IMR-90 (cell line): ENCODE measurements around the gene TMC3.

ENCODE experiments used
- BHLHE40 ChIP-seq: fragments of 150-350 bp; IDR thresholded peaks from 2 replicates; pipeline ENCODE4 v1.6.1; 2016; ENCODE audit warnings: mild to moderate bottlenecking, low read depth, low read length
- CEBPB ChIP-seq: IDR thresholded peaks from 2 replicates; pipeline ENCODE4 v1.6.1; 2012; ENCODE audit warnings: low read depth, low read length, improper control_type of control experiment
- CHD1 ChIP-seq: IDR thresholded peaks from 2 replicates; pipeline ENCODE4 v1.6.1; 2012; ENCODE audit warnings: low read depth, low read length, improper control_type of control experiment
- FOS ChIP-seq: fragments of 150-350 bp; IDR thresholded peaks from 2 replicates; pipeline ENCODE4 v1.6.1; 2016; ENCODE audit warnings: low read depth, low read length
- MAFK ChIP-seq: IDR thresholded peaks from 2 replicates; pipeline ENCODE4 v1.6.1; 2012; ENCODE audit warnings: low read depth, low read length, improper control_type of control experiment
- MAZ ChIP-seq: IDR thresholded peaks from 2 replicates; pipeline ENCODE4 v1.6.1; 2012; ENCODE audit warnings: low read depth, mild to moderate bottlenecking, low read length, improper control_type of control experiment, moderate library complexity, borderline replicate concordance
- MXI1 ChIP-seq: IDR thresholded peaks from 2 replicates; pipeline ENCODE4 v1.6.1; 2012; ENCODE audit warnings: low read depth, mild to moderate bottlenecking, low read length, moderate library complexity, borderline replicate concordance
- POLR2A ChIP-seq: IDR thresholded peaks from 2 replicates; pipeline ENCODE4 v1.6.1; 2012; ENCODE audit warnings: mild to moderate bottlenecking, low read depth, low read length
- RAD21 ChIP-seq: IDR thresholded peaks from 2 replicates; pipeline ENCODE4 v1.6.1; 2012; ENCODE audit warnings: low read length, improper control_type of control experiment
- RFX5 ChIP-seq: IDR thresholded peaks from 2 replicates; pipeline ENCODE4 v1.8.0; 2012; ENCODE audit warnings: low read depth, mild to moderate bottlenecking, low read length, moderate library complexity
- SMC3 ChIP-seq: fragments of 150-350 bp; IDR thresholded peaks from 2 replicates; pipeline ENCODE4 v1.6.1; 2016; ENCODE audit warnings: low read depth, mild to moderate bottlenecking, antibody characterized with exemption, low read length, moderate library complexity
- TF ChIP-seq, protein P1 (sequence below): fragments of 150-350 bp; IDR thresholded peaks from 2 replicates; pipeline ENCODE4 v1.6.1; 2017; ENCODE audit warnings: mild to moderate bottlenecking, antibody characterized with exemption, low read length, low read depth
- TF ChIP-seq, protein P2 (sequence below): conservative IDR thresholded peaks from 2 replicates; pipeline ENCODE4 v1.5.1; 2012; ENCODE audit warnings: mild to moderate bottlenecking, low read depth, low read length, improper control_type of control experiment
- TF ChIP-seq, protein P3 (sequence below): fragments of 150-350 bp; IDR thresholded peaks from 2 replicates; pipeline ENCODE4 v1.6.1; 2016; ENCODE audit warnings: low read depth, mild to moderate bottlenecking, low read length, moderate library complexity, borderline replicate concordance

DNA sequence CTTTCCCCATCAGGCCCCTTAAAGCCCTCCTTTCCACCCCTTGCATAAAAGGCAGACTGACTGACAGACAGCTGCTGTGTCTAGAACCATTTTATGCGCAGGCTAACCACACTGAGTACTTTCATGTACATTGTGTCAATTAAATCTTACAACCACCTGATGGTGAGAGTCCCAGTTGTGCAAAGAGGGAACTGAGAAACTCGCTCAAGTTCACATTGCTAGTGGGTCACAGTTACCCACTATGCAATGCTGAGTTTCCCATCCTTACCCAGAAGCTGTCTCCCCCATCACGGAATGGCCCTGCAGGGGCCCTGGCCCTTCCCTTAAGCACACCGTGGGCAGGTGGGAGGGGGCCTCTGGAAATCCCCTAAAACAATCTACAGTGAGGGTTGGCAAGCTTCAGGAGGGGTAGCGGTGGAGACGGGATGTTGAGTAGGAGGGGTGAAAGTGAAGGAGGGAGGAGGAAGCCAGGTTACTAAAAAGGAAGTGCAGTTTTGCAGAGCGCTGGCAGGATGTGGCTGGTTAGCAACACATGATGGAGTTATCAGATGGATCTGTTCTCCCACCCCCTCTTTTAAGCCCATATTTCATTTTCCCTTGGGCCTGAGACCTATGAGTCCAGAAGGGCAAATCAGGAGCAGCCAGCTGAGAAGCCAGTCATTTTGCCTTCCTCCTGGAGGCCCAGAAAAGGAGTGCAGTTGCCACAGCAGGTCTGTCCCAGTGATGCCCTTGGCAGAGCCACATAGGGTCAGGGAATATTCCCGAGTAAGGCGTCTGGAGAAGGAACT lies 80.1 kb downstream of the TMC3 start:
- TF ChIP-seq, protein P1, sequence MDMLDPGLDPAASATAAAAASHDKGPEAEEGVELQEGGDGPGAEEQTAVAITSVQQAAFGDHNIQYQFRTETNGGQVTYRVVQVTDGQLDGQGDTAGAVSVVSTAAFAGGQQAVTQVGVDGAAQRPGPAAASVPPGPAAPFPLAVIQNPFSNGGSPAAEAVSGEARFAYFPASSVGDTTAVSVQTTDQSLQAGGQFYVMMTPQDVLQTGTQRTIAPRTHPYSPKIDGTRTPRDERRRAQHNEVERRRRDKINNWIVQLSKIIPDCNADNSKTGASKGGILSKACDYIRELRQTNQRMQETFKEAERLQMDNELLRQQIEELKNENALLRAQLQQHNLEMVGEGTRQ, result no peak
- TF ChIP-seq, protein P2, sequence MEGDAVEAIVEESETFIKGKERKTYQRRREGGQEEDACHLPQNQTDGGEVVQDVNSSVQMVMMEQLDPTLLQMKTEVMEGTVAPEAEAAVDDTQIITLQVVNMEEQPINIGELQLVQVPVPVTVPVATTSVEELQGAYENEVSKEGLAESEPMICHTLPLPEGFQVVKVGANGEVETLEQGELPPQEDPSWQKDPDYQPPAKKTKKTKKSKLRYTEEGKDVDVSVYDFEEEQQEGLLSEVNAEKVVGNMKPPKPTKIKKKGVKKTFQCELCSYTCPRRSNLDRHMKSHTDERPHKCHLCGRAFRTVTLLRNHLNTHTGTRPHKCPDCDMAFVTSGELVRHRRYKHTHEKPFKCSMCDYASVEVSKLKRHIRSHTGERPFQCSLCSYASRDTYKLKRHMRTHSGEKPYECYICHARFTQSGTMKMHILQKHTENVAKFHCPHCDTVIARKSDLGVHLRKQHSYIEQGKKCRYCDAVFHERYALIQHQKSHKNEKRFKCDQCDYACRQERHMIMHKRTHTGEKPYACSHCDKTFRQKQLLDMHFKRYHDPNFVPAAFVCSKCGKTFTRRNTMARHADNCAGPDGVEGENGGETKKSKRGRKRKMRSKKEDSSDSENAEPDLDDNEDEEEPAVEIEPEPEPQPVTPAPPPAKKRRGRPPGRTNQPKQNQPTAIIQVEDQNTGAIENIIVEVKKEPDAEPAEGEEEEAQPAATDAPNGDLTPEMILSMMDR, result no peak
- TF ChIP-seq CEBPB, result no peak
- no peak for TF ChIP-seq POLR2A
- TF ChIP-seq MAZ, result no peak
- TF ChIP-seq RFX5, result no peak
- TF ChIP-seq, protein P3, sequence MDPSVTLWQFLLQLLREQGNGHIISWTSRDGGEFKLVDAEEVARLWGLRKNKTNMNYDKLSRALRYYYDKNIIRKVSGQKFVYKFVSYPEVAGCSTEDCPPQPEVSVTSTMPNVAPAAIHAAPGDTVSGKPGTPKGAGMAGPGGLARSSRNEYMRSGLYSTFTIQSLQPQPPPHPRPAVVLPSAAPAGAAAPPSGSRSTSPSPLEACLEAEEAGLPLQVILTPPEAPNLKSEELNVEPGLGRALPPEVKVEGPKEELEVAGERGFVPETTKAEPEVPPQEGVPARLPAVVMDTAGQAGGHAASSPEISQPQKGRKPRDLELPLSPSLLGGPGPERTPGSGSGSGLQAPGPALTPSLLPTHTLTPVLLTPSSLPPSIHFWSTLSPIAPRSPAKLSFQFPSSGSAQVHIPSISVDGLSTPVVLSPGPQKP, result no peak
- no peak for TF ChIP-seq SMC3
- TF ChIP-seq BHLHE40, result no peak
- no peak for TF ChIP-seq FOS
- no peak for TF ChIP-seq RAD21
- no peak for TF ChIP-seq MXI1
- TF ChIP-seq CHD1, result no peak
- TF ChIP-seq MAFK, result no peak
